Thyroid gland (tissue), 4 donors: ENCODE data around the gene CDH4. TPM values are rescaled to one million over a fixed set of nuclear protein-coding genes. Genes with fewer than 3 reads are reported as not detected.

Source experiments
- DNase-seq, 2 donors: peaks; one replicate each; pipeline ENCODE4 v3.0.0-alpha.2; 2019
- H3K27ac ChIP-seq, 3 donors: fragments of 200-600 bp; sonication (generic); 1 replicate in 2 of 3; 2 replicates in 1 of 3; pipeline ENCODE4 v1.5.1; 2016 to 2019; ENCODE audit warnings: mild to moderate bottlenecking in 1 of 3, moderate library complexity in 1 of 3
- H3K27me3 ChIP-seq: fragments of 200-600 bp; sonication (generic); one replicate; pipeline ENCODE4 v1.5.1; 2019
- H3K36me3 ChIP-seq, 2 donors: fragments of 200-600 bp; sonication (generic); one replicate each; pipeline ENCODE4 v1.5.1; 2016 to 2019
- H3K4me1 ChIP-seq, 2 donors: fragments of 200-600 bp; sonication (generic); one replicate each; pipeline ENCODE4 v1.5.1; 2017 to 2019
- H3K4me3 ChIP-seq, 3 donors: fragments of 200-600 bp; sonication (generic); replicated peaks in 1 of 3; 1 replicate in 2 of 3; 2 replicates in 1 of 3; pipeline ENCODE4 v1.5.1; 2016; ENCODE audit warnings: mild to moderate bottlenecking in 1 of 3
- H3K9me3 ChIP-seq: fragments of 200-600 bp; sonication (generic); one replicate; pipeline ENCODE4 v1.5.1; 2017
- POLR2A ChIP-seq, 2 donors: fragments of 450-650 bp; IDR thresholded peaks; one replicate each; pipeline ENCODE4 v1.6.1; 2017; ENCODE audit warnings: antibody characterized with exemption in 2 of 2, mild to moderate bottlenecking in 2 of 2, moderate library complexity in 1 of 2
- WGBS, 2 donors: methylation state at CpG; one replicate each; pipeline ENCODE4 v1.1.5; 2017; 5-methylcytosine and 5-hydroxymethylcytosine counted together
- intact Hi-C: fragments of 100-400 bp; cut with DNase I; formaldehyde crosslinking; loops from one replicate; pipeline ENCODE4 v1.15.1; 2023
- total RNA-seq, 4 donors: library from RNA; depleted of rRNA; stranded (reverse); fragments of >200 nt; gene quantifications; one replicate each; pipeline ENCODE4 v1.2.3, GENCODE V29; 2016
- TF ChIP-seq, protein P1 (sequence below), 6 experiments: fragments of 200-600 bp in 3 of 6; fragments of 450-650 bp in 3 of 6; sonication (generic) in 3 of 6; IDR thresholded peaks; one replicate each; pipeline ENCODE4 v1.5.1; 2016 to 2019; ENCODE audit warnings: antibody characterized with exemption in 6 of 6, mild to moderate bottlenecking in 2 of 6, inconsistent platforms in 1 of 6, moderate library complexity in 1 of 6

CDH4 gene
- total RNA-seq, 4 donors from 2014 or later, result 0.22 to 0.29 (median 0.29) TPM; not detected in 1

DNA sequence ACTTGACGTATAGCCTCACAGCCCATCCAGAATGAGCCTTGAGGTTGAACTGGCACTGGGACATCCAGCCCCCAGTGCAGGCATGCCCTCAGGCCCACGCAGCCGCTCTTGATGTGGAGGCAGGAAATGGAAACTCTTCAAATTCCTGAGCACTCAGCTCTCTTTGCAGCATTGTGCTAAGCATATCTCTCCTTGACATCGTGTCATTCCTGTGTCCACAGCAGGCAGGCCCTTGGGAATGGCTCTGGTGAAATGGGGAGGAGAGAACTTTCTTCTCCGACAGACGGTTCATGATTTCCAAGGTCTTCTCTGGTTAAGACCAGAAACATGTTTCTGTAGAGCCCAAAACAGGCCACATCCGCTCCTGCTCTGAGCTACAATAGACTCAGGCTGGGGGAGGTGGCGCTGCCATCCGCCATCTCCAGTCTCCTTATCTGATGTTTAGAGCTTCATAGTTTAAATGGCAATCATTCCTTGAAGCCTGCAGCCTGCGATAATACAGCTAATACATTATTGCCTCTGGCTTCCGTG lies 248.8 kb downstream of the CDH4 start:
- intact Hi-C loops, result no loop called here
- Histone ChIP-seq H3K27me3 (no peaks in the 10 kb centered on the region), H3K4me1 (no peaks in the 10 kb centered on the region), H3K9me3 (no peaks in the 10 kb centered on the region), H3K4me3 (no peak overlapping the region), H3K36me3 (no peaks in the 10 kb centered on the region), H3K27ac (no peak overlapping the region)
- TF ChIP-seq, protein P1, sequence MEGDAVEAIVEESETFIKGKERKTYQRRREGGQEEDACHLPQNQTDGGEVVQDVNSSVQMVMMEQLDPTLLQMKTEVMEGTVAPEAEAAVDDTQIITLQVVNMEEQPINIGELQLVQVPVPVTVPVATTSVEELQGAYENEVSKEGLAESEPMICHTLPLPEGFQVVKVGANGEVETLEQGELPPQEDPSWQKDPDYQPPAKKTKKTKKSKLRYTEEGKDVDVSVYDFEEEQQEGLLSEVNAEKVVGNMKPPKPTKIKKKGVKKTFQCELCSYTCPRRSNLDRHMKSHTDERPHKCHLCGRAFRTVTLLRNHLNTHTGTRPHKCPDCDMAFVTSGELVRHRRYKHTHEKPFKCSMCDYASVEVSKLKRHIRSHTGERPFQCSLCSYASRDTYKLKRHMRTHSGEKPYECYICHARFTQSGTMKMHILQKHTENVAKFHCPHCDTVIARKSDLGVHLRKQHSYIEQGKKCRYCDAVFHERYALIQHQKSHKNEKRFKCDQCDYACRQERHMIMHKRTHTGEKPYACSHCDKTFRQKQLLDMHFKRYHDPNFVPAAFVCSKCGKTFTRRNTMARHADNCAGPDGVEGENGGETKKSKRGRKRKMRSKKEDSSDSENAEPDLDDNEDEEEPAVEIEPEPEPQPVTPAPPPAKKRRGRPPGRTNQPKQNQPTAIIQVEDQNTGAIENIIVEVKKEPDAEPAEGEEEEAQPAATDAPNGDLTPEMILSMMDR (IDR thresholded peaks at IDR 0.05), result no peak
- TF ChIP-seq POLR2A (IDR thresholded peaks at IDR 0.05), result no peak
- no peak for DNase-seq
- 34 to 35% methylated on average over 11 of the region's 11 CpGs for WGBS, 2 donors

DNA sequence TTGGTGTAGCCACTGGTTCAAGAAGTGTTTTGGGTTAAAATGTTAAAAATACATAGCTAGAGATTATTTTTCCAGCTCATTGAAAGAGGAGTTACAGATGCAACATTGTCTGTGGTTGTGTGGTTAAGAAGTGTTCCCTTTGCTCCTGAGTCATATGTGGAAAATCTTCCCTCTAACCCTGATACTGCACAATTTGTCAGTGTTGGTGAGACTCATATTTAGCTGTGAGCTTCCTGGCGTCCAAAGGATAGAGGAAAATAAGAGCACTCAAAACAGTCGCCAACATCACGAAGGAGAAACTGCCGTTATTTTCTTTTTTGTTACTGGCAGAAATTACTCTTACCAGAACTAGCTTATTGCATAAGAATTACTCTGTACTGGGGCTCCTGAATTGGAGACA lies 250.4 kb downstream of the CDH4 start:
- intact Hi-C loops, result no loop called here
- Histone ChIP-seq H3K27me3 (no peaks in the 10 kb centered on the region), H3K4me3 (no peak overlapping the region), H3K36me3 (no peaks in the 10 kb centered on the region), H3K9me3 (no peaks in the 10 kb centered on the region), H3K27ac (no peak overlapping the region), H3K4me1 (no peaks in the 10 kb centered on the region)
- WGBS, 2 donors, result 93 to 96% methylated on average over 4 of the region's 4 CpGs
- TF ChIP-seq POLR2A (IDR thresholded peaks at IDR 0.05), result no peak
- TF ChIP-seq, protein P1 (IDR thresholded peaks at IDR 0.05), result no peak
- no peak for DNase-seq

DNA sequence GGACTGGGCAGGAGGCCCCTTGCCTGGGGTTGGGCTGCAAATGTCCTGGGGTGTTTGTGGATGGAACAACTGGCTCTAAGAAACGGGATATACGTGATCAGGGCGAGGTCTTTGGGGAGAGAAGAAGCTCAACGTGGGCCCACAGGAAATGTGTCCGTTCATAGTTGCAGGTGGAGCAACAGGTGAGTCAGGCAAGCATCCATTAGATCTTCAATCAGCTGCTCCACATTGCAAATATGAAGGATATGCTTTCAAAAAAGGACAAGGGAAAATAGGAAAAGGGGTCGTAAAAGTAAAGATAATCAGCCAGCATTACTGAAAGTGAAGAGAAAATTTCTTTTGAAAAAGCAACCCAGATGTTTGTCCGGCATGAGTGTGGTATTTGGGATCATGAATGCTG lies 251.0 kb downstream of the CDH4 start:
- H3K36me3 ChIP-seq, result no peaks in the 10 kb centered on the region
- no peak for DNase-seq
- H3K4me3 ChIP-seq, result no peak overlapping the region
- no peak overlapping the region for H3K27ac ChIP-seq
- TF ChIP-seq, protein P1 (IDR thresholded peaks at IDR 0.05), result no peak
- no peak for TF ChIP-seq POLR2A (IDR thresholded peaks at IDR 0.05)
- 77 to 88% methylated on average over 7 of the region's 7 CpGs for WGBS, 2 donors
- H3K27me3 ChIP-seq, result no peaks in the 10 kb centered on the region
- H3K4me1 ChIP-seq, result no peaks in the 10 kb centered on the region
- intact Hi-C loops, result no loop called here
- no peaks in the 10 kb centered on the region for H3K9me3 ChIP-seq

DNA sequence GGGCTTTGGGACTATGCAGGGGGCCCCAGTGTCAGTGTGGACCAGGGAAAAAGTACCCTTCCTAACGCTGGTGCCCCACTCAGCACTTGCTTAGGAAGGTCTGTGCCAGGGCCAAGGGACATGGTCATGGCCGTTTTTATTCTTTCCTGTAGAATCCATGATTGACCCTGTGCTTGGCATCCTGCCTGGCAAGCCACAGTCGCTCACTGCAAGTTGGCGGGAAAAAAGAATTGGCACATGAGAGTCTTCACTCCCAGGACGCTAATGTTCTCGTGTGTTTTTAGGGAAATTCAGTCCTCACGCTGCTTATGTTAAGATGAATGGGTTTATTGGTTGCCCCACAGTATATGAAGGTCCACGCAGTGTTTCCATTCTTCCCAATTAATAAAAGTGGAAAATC lies 253.4 kb downstream of the CDH4 start:
- intact Hi-C loops, result no loop called here
- WGBS, 2 donors, result 74 to 77% methylated on average over 8 of the region's 8 CpGs
- H3K27me3 ChIP-seq, result no peaks in the 10 kb centered on the region
- TF ChIP-seq, protein P1 (IDR thresholded peaks at IDR 0.05), result no peak
- no peak for TF ChIP-seq POLR2A (IDR thresholded peaks at IDR 0.05)
- no peaks in the 10 kb centered on the region for H3K36me3 ChIP-seq
- no peak for DNase-seq
- no peak overlapping the region for H3K4me3 ChIP-seq
- no peak overlapping the region for H3K27ac ChIP-seq
- no peaks in the 10 kb centered on the region for H3K9me3 ChIP-seq
- H3K4me1 ChIP-seq, result no peaks in the 10 kb centered on the region

DNA sequence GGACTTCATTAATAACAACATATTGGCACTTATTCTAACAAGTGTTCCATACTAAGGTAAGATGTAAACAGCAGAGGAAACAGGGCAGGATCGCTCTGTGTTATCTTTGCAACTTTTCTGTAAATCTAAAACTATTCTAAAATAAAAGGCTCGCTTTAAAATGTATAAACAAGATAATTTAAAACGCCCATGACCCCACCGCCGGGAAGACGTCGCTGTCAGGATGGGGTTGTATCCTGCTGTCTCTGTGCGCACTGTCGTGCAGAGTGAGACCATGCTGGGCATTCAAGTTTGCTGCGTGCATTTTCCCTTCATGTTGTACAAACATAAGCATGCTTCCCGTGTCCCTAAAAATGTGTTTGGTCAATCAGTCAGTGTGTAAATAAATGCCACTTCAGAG lies 255.7 kb downstream of the CDH4 start:
- 64 to 74% methylated on average over 11 of the region's 11 CpGs for WGBS, 2 donors
- H3K27me3 ChIP-seq, result no peaks in the 10 kb centered on the region
- H3K4me1 ChIP-seq, result no peaks in the 10 kb centered on the region
- no peaks in the 10 kb centered on the region for H3K9me3 ChIP-seq
- no peak for TF ChIP-seq POLR2A (IDR thresholded peaks at IDR 0.05)
- TF ChIP-seq, protein P1 (IDR thresholded peaks at IDR 0.05), result no peak
- H3K27ac ChIP-seq, result no peak overlapping the region
- no peaks in the 10 kb centered on the region for H3K36me3 ChIP-seq
- intact Hi-C loops, result no loop called here
- no peak for DNase-seq
- H3K4me3 ChIP-seq, result no peak overlapping the region
